HepG2 (cell line): ENCODE measurements around the gene LOXL3. TPM values are rescaled to one million over a fixed set of nuclear protein-coding genes. Genes with fewer than 3 reads are reported as not detected.

Experiments
- DMAP1 ChIP-seq: IDR thresholded peaks from 2 replicates; pipeline ENCODE4 v1.6.1; 2016
- DNMT3B ChIP-seq: conservative IDR thresholded peaks from 2 replicates; pipeline ENCODE4 v1.6.1; 2016; ENCODE audit warnings: missing biosample characterization, control low read depth
- ETV6 ChIP-seq: sonication (generic); formaldehyde crosslinking; conservative IDR thresholded peaks from 2 replicates; pipeline ENCODE4 v1.4.0; 2020; ENCODE audit warnings: missing genetic modification reagents
- HCFC1 ChIP-seq: fragments of 150-350 bp; IDR thresholded peaks from 2 replicates; pipeline ENCODE4 v1.6.1; 2014; ENCODE audit warnings: low read depth, low read length
- KMT2A ChIP-seq: sonication (generic); formaldehyde crosslinking; IDR thresholded peaks from 2 replicates; pipeline ENCODE4 v1.4.0; 2020; ENCODE audit warnings: missing genetic modification reagents
- MEIS1 ChIP-seq: sonication (generic); formaldehyde crosslinking; IDR thresholded peaks from 2 replicates; pipeline ENCODE4 v1.9.0; 2021; ENCODE audit warnings: mild to moderate bottlenecking, missing genetic modification reagents, moderate library complexity, borderline replicate concordance
- MLXIP ChIP-seq: sonication (generic); formaldehyde crosslinking; IDR thresholded peaks from 2 replicates; pipeline ENCODE4 v1.9.0; 2021; ENCODE audit warnings: missing genetic modification reagents, borderline replicate concordance
- RFXAP ChIP-seq: sonication (generic); formaldehyde crosslinking; IDR thresholded peaks from 2 replicates; pipeline ENCODE4 v1.4.0; 2020; ENCODE audit warnings: missing genetic modification reagents, borderline replicate concordance
- RNF2 ChIP-seq: fragments of 450-650 bp; conservative IDR thresholded peaks from 2 replicates; pipeline ENCODE4 v1.6.1; 2016; ENCODE audit warnings: low read depth
- SUZ12 ChIP-seq: fragments of 150-350 bp; IDR thresholded peaks from 2 replicates; pipeline ENCODE4 v1.6.1; 2014; ENCODE audit warnings: low read depth, low read length
- TBX2 ChIP-seq: sonication (generic); formaldehyde crosslinking; IDR thresholded peaks from 2 replicates; pipeline ENCODE4 v1.5.0; 2020; ENCODE audit warnings: missing genetic modification reagents, mild to moderate bottlenecking, borderline replicate concordance
- ZBTB42 ChIP-seq: sonication (generic); formaldehyde crosslinking; IDR thresholded peaks from 2 replicates; pipeline ENCODE4 v1.5.0; 2020; ENCODE audit warnings: mild to moderate bottlenecking, missing genetic modification reagents
- ZBTB49 ChIP-seq: sonication (generic); formaldehyde crosslinking; IDR thresholded peaks from 2 replicates; pipeline ENCODE4 v1.4.0; 2020; ENCODE audit warnings: missing genetic modification reagents, borderline replicate concordance
- ZNF180 ChIP-seq: sonication (generic); formaldehyde crosslinking; IDR thresholded peaks from 2 replicates; pipeline ENCODE4 v1.4.0; 2020; ENCODE audit warnings: low read depth, missing genetic modification reagents, borderline replicate concordance
- ZNF317 ChIP-seq: sonication (generic); formaldehyde crosslinking; IDR thresholded peaks from 2 replicates; pipeline ENCODE4 v1.5.0; 2020; ENCODE audit warnings: mild to moderate bottlenecking, missing genetic modification reagents
- ZNF446 ChIP-seq: sonication (generic); formaldehyde crosslinking; IDR thresholded peaks from 2 replicates; pipeline ENCODE4 v1.5.0; 2020; ENCODE audit warnings: mild to moderate bottlenecking, missing genetic modification reagents
- ZNF513 ChIP-seq: sonication (generic); formaldehyde crosslinking; conservative IDR thresholded peaks from 2 replicates; pipeline ENCODE4 v1.5.0; 2020; ENCODE audit warnings: missing genetic modification reagents
- ZNF597 ChIP-seq: sonication (generic); formaldehyde crosslinking; IDR thresholded peaks from 2 replicates; pipeline ENCODE4 v1.5.0; 2020; ENCODE audit warnings: missing genetic modification reagents
- ZNF670 ChIP-seq: sonication (generic); formaldehyde crosslinking; IDR thresholded peaks from 2 replicates; pipeline ENCODE4 v1.8.0; 2022; ENCODE audit warnings: mild to moderate bottlenecking, missing genetic modification reagents, borderline replicate concordance
- ZNF891 ChIP-seq: sonication (generic); formaldehyde crosslinking; IDR thresholded peaks from 2 replicates; pipeline ENCODE4 v1.5.0; 2020; ENCODE audit warnings: mild to moderate bottlenecking, missing genetic modification reagents
- ZSCAN25 ChIP-seq: sonication (generic); formaldehyde crosslinking; IDR thresholded peaks from 2 replicates; pipeline ENCODE4 v1.8.0; 2022; ENCODE audit warnings: mild to moderate bottlenecking, missing genetic modification reagents
- polyA plus RNA-seq, 8 experiments: library from polyadenylated mRNA; depleted of rRNA in 3 of 8; stranded (reverse) in 7 of 8; unstranded in 1 of 8; fragments of >200 nt; fragmentation: Illumina TruSeq in 4 of 8; extraction: Trizol in 4 of 8; gene quantifications; 2 replicates each; pipeline versions ENCODE4 v1.2.1 to v1.2.3, GENCODE V29; 2011 to 2016; ENCODE audit warnings: low read depth in 4 of 8, missing spikeins in 1 of 8, mixed read lengths in 1 of 8; ENCODE audit not compliant: insufficient read depth in 1 of 8
- total RNA-seq, 5 experiments: library from RNA; depleted of rRNA; stranded (reverse); fragments of >200 nt; fragmentation: Illumina TruSeq; extraction: Trizol; gene quantifications; 2 replicates each; pipeline ENCODE4 v1.2.3, GENCODE V29; 2016; ENCODE audit warnings: low read depth in 1 of 5

Gene LOXL3
- total and polyA plus RNA-seq, 2 of the 13 experiments (the other 11 are each of a cell fraction or from before 2014, with no cell fraction given) = 0.55 to 6.5 TPM

DNA sequence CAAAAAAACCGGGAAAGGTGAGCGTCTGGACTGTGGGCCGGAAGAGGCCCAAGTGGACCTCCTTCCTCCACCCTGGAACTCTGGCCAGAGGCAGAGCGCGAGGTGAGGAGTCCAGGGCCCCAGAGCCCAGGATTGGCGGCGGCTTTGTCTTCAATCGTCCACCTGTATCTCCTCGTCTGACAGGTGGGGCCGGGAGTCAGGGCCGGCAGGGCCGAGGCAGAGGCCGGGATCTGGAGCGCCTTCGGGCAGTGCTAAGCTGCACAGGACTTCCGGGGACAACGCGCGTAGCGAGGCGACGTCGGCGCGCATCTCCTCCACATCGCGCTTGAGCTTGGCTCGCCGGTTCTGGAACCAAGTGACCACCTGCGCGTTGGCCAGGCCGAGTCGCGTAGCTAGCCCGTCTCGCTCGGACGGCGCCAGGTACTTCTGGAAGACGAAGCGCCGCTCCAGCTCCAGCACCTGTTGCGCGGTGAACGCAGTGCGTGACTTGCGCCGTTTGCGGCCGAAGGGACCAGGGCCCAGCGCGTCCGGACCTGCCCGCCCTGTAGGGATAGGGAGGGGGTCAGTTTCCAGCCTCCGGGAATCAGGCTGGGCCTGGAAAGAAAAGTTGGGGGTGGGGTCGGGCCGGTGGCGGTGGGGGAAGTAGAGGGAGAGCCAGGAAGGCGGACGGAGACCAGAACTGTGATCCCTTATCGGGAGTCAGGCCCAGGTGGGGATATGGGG lies 55.8 kb downstream of the LOXL3 start (continued):
- TF ChIP-seq ZNF513 (CRISPR knock-in tag) = no peak
- TF ChIP-seq ZSCAN25 (CRISPR knock-in tag) = no peak
- peak; percentile 72 for TF ChIP-seq TBX2 (CRISPR knock-in tag)
- TF ChIP-seq ETV6 (CRISPR knock-in tag) = no peak
- no peak for TF ChIP-seq ZNF597 (CRISPR knock-in tag)
- TF ChIP-seq HCFC1 = no peak
- no peak for TF ChIP-seq MEIS1 (CRISPR knock-in tag)
- no peak for TF ChIP-seq DNMT3B (CRISPR knock-in tag)
- TF ChIP-seq KMT2A (CRISPR knock-in tag) = peak; percentile 10; the same call in 1 of the 2 replicates
- TF ChIP-seq ZBTB49 (CRISPR knock-in tag) = no peak
- no peak for TF ChIP-seq ZNF180
- no peak; the same call in 1 of the 2 replicates for TF ChIP-seq ZNF446
- 0 out of 2 replicates have a peak, but pooled peaks have one; percentile 23 for TF ChIP-seq ZNF891 (CRISPR knock-in tag)
- TF ChIP-seq RNF2 = no peak
- TF ChIP-seq RFXAP = no peak
- TF ChIP-seq SUZ12 = no peak
- no peak for TF ChIP-seq ZBTB42
- no peak for TF ChIP-seq ZNF670 (CRISPR knock-in tag)
- TF ChIP-seq ZNF317 (CRISPR knock-in tag) = no peak
- peak; percentile 33 for TF ChIP-seq DMAP1
- no peak for TF ChIP-seq MLXIP (CRISPR knock-in tag)
